Measurements from ENCODE around the gene CHMP1A.
"Not testable (repeated sequence)": the region's sequence is repeated elsewhere in the genome, so short reads cannot be mapped to it uniquely, and the experiment has no call there.

CHMP1A gene

GRCh38 chr16:89658221-89658879, 842 bp upstream of the CHMP1A start:
- no peak for DNase-seq (ENCODE audit: low read depth in 2 of 2)

DNA sequence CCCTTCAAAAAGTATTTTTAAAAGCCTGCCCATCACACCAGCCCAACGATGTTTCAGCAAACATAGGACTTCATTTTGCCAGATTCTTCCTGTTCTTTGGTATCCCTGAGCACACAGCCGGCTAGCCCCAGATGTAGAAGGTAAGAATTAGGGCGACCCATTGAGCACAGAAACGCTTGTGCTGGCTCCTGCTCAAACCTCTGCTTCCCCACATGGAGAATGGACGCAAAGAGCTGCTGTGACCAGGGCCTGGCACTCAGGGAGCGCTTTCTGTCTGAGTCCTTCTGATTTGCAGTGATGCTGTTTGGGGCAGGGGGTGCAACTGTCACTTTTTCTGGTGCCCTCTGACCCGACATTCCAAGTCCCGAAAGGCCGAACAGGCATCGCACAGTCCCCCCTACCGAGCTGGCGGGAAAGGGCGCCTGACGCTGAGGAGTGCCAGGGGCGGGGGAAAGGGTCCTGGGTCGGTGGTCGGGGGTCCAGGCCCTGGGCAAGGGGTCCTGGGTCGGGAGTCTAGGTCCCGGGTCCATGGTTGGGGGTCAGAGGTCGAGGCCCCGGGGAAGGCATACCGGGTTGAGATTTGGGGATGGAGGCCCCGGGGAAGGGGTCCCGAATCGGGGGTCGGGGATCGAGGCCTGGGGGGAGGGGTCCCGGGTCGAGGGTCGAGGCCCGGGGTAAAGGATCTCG, 930 bp downstream of the CHMP1A start:
- DNase-seq (ENCODE audit: low read depth in 2 of 2): no peak

GRCh38 chr16:89655062-89655643, 2.4 kb downstream of the CHMP1A start:
- DNase-seq (ENCODE audit: low read depth in 2 of 2): no peak

DNA sequence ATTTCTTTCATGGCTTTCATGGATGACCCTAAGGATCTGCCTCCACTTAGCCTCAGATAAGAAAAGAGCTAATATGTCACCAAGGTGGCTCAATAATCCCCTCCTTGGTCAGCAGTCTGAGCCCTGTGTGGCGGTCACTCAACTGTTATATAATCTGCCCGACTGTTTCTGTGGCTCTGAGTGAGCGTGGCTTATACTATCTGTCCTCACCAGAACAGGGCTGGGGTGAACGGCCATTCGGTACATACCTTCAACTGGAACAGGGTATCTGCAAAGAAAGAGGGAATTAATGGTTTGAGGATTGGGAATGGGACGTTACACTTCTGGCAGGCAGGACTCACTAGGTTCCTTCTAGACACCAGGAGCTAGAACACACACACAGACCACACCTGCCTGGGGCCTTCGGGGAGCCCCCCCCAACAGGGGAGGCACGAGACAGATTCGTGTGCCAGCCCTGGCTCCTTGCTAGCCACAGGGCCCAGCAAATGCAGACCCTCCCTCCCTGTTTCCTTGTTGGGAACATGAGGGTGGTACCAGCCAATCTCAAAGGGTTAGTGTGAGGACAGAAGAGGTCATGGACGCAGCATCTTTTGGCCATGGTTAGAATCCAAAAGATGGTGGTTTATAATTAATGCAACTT, 3.7 kb downstream of the CHMP1A start:
- no peak for DNase-seq (ENCODE audit: low read depth in 2 of 2)

DNA sequence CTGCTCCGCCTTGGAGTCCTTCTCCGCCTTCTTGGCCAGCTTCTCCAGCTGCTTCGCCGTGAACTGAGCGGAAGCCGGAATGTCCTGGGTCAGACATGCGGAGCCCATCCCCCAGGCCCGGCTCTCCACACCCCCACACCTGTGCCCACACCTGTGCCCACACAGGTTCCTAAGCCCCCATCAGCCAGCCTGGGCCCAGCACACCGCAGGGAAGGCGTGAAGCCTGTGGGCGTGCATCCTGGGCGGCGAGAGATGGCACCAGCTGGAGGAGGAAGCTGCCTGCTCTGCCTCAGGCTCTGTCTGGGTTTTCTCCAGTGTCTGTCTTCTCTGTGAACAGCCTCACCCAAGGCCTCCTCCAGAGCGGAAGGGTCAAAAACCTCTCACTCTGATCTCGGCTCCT, 5.9 kb downstream of the CHMP1A start:
- no peak for DNase-seq (ENCODE audit: low read depth in 2 of 2)

DNA sequence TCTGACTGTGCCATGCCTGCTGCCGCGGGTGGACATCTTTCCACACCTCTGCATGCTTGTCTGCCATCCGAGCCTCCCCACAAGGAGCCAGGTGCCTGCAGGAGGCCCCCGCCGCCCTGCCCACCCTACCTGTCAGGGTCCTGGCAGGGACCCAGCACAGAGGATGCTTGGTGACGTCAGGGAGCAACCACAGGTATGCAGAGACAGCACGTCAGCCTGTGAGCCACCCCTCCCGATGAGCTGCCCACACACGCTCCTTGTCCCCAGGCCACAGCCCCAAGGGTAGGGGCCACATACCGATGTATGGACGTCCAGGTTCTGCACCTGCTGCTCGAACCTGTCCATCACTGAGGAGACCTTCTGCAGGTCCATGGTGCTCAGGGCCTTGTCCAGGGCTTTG, 10.6 kb downstream of the CHMP1A start:
- no peak for DNase-seq (ENCODE audit: low read depth in 2 of 2)

- no peak for DNase-seq (ENCODE audit: low read depth in 2 of 2)
Measured at GRCh38 chr16:89646270-89646669, 11.2 kb downstream of the CHMP1A start.

DNA sequence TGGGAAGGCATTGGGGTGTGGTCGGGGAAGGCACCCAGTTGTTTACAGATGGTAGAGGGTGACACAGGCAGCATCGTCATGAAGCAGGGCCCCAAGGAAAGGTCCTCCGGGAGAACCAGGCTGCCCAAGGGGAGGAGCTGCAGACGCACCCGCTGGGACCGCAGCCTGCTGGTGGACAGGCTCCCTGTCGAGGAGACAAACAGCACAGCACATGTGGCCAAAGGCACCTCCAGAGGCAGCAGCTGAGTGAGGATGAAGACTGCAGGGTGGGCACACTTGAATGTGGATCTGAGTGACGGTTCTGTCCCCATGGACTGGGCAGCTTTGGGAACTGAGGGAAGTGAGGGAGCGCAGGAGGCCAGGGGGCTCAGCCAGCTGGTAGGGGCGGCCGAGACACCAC, 12.4 kb downstream of the CHMP1A start:
- no peak for DNase-seq (ENCODE audit: low read depth in 2 of 2)

DNA sequence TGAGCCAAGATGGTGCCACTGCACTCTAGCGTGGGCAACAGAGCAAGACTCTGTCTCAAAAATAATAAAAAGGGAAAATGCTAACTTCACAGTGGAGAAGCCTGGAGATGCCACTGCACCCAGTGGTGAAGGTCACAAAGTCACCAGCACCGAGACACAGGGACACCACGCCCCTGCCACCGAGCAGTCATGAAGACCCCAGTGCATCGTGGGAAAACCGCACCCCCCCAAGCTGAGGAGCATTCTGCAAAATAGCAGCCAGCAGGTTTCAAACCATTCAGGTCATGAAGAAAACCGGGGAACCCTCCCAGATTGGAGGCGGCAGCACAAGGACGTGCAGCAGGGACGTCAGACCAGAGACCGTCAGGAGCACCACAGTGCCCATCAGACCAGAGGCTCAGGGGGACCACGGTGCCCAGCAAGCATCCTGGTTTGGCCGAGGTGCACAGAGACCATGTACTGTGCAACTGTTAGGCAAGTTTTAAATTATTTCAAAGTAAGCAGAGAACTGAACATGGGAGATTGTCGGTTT, 13.7 kb downstream of the CHMP1A start:
- DNase-seq (ENCODE audit: low read depth in 2 of 2): no peak

DNA sequence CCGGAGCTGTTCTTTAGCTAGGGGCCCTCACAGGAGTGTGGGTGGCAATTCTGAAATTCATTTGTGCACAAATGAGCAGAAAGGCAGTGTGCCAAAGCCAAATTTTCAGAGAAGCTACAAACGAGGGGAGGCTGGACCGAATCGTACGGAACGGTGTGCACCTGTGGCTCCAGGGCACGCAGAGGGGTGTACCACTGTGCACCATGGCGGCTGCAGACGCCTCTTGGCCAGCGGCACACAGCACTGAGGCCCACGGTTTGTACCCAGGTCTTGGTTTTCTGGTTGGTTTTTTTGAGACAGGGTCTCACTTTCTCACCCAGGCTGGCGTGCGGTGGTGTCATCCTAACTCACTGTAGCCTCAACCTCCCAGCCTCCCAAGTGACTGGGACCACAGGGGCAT, 14.9 kb downstream of the CHMP1A start:
- no peak for DNase-seq (ENCODE audit: low read depth in 2 of 2)

GRCh38 chr16:89641458-89642119, 15.9 kb downstream of the CHMP1A start:
- DNase-seq (ENCODE audit: low read depth in 2 of 2): no peak

- DNase-seq (ENCODE audit: low read depth in 2 of 2): no peak
Measured at GRCh38 chr16:89639385-89639784, 18.1 kb downstream of the CHMP1A start.

GRCh38 chr16:89638455-89638854, 19.1 kb downstream of the CHMP1A start:
- DNase-seq (ENCODE audit: low read depth in 2 of 2): no peak

DNA sequence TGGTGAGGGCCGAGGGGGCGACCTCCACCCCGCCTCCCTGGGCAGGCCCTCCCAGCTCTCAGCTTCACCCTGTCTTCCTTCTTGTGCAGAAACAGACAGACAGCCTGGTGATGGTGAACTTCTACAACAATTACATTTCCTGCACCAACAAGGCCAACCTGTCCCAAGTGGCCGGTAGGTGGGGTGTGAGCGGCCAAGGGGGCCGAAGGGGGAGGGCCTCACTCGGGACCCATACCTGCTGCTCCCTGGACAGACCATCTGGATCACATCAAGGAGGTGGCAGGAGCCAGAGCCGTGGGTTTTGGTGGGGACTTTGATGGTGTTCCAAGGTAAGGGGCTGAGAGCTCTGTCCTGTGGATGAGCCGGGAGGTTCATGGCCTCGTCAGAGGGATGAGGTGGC, 20.1 kb downstream of the CHMP1A start:
- DNase-seq (ENCODE audit: low read depth in 2 of 2): no peak

GRCh38 chr16:89636663-89637062, 20.8 kb downstream of the CHMP1A start:
- DNase-seq (ENCODE audit: low read depth in 2 of 2): no peak

DNA sequence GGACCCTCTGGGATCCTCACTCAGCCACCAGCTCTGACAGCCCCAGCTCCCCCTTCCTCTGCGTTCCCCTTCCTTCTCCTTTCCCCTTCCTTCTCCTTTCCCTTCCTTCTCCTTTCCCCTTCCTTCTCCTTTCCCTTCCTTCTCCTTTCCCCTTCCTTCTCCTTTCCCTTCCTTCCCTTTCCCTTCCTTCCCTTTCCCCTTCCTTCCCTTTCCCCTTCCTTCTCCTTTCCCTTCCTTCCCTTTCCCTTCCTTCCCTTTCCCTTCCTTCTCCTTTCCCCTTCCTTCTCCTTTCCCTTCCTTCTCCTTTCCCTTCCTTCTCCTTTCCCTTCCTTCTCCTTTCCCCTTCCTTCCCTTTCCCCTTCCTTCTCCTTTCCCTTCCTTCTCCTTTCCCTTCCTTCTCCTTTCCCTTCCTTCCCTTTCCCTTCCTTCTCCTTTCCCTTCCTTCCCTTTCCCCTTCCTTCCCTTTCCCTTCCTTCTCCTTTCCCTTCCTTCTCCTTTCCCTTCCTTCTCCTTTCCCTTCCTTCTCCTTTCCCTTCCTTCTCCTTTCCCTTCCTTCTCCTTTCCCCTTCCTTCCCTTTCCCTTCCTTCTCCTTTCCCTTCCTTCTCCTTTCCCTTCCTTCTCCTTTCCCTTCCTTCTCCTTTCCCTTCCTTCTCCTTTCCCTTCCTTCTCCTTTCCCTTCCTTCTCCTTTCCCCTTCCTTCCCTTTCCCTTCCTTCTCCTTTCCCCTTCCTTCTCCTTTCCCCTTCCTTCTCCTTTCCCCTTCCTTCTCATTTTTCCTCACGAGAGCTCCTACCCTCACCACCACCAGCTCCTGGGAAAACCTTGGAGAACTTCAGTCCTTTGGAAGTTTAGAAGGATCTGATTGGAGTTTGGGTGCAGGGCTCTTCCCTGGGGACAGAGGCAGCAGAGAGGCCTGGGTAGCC, 22.8 kb downstream of the CHMP1A start:
- DNase-seq (ENCODE audit: low read depth in 2 of 2): not testable (repeated sequence)

- DNase-seq (ENCODE audit: low read depth in 2 of 2): no peak
Measured at GRCh38 chr16:89633064-89633631, 24.4 kb downstream of the CHMP1A start.

GRCh38 chr16:89629827-89630610, 27.5 kb downstream of the CHMP1A start:
- DNase-seq (ENCODE audit: low read depth in 2 of 2): no peak

Data from stimulated activated CD4-positive, alpha-beta T cell treated with anti-CD3 and anti-CD28 coated beads, Interleukin-1b, Interleukin-23, amount 100 ng/mL, for 4 hours (primary cell).